Measurements from ENCODE around the gene RNF126. TPM values are rescaled to one million over a fixed set of nuclear protein-coding genes. Genes with fewer than 3 reads are reported as not detected.

RNF126 gene
- total RNA-seq, 1 donor from 2014 or later = 85.2 TPM

GRCh38 chr19:648305-648704, 14.7 kb downstream of the RNF126 start:
- intact Hi-C loops (cut with micrococcal nuclease) = no loop called here

GRCh38 chr19:647566-648284, 15.3 kb downstream of the RNF126 start:
- intact Hi-C loops (cut with micrococcal nuclease) = no loop called here

- intact Hi-C loops (cut with micrococcal nuclease) = no loop called here
These were observed 16.0 kb downstream of the RNF126 start for GRCh38 chr19:646779-647565.

GRCh38 chr19:645912-646778, 16.9 kb downstream of the RNF126 start:
- intact Hi-C loops (cut with micrococcal nuclease) = no loop called here

- intact Hi-C loops (cut with micrococcal nuclease) = no loop called here
These were observed 18.2 kb downstream of the RNF126 start for GRCh38 chr19:644789-645188.

- intact Hi-C loops (cut with micrococcal nuclease) = no loop called here
These were observed 18.7 kb downstream of the RNF126 start for GRCh38 chr19:644363-644762.

GRCh38 chr19:643736-644135, 19.3 kb downstream of the RNF126 start:
- intact Hi-C loops (cut with micrococcal nuclease) = no loop called here

- intact Hi-C loops (cut with micrococcal nuclease) = no loop called here
These were observed 20.0 kb downstream of the RNF126 start for GRCh38 chr19:642767-643727.

- intact Hi-C loops (cut with micrococcal nuclease) = no loop called here
These were observed 21.3 kb downstream of the RNF126 start for GRCh38 chr19:641702-642101.

- intact Hi-C loops (cut with micrococcal nuclease) = no loop called here
These were observed 22.3 kb downstream of the RNF126 start for GRCh38 chr19:640606-641189.

- intact Hi-C loops (cut with micrococcal nuclease) = no loop called here
These were observed 22.9 kb downstream of the RNF126 start for GRCh38 chr19:640161-640558.

- intact Hi-C loops (cut with micrococcal nuclease) = loop anchor here (1.0 kb wide), 2 partner anchors 41 to 67 kb away; partner anchors contain the start of gene BSG
These were observed 23.5 kb downstream of the RNF126 start, which contains the start of gene FGF22 for GRCh38 chr19:639253-640160. Gene FGF22 (plus strand): TSS chr19:639879. CDS start chr19:639926, 47 bp downstream.

- intact Hi-C loops (cut with micrococcal nuclease) = loop anchor here (1.0 kb wide), 2 partner anchors 41 to 67 kb away; partner anchors contain the start of gene BSG
These were observed 24.1 kb downstream of the RNF126 start for GRCh38 chr19:638906-639252.

- intact Hi-C loops (cut with micrococcal nuclease) = loop anchor here (5.0 kb wide), 1 partner anchor 103 kb away; the partner anchor contains the start of gene CDC34
These were observed 27.9 kb downstream of the RNF126 start for GRCh38 chr19:634975-635652.

- intact Hi-C loops (cut with micrococcal nuclease) = loop anchor here (1.0 to 5.0 kb wide), 6 partner anchors 24 to 163 kb away; partner anchors contain the start of genes BSG, CDC34 and PTBP1
These were observed 29.0 kb downstream of the RNF126 start for GRCh38 chr19:633786-634639.

GRCh38 chr19:633068-633785, 29.8 kb downstream of the RNF126 start, which contains the start of gene POLRMT:
Gene POLRMT (minus strand): TSS chr19:633537. CDS start chr19:633512, 25 bp downstream.
- intact Hi-C loops (cut with micrococcal nuclease) = loop anchor here (1.0 to 5.0 kb wide), 6 partner anchors 23 to 164 kb away; partner anchors contain the start of genes BSG, CDC34 and PTBP1
